WTC11 (cell line): ENCODE data around the gene ADGRV1. TPM values are rescaled to one million over a fixed set of nuclear protein-coding genes. Genes with fewer than 3 reads are reported as not detected.

ENCODE experiments used
- ATAC-seq: fragments of 200-7000 bp; cut with Tn5 transposase; 2 replicates; pipeline ENCODE4 v1.10.0; 2021; ENCODE audit warnings: mild to moderate bottlenecking, moderate library complexity
- CTCF ChIA-PET: fragments of 300-600 bp; sonication (Branson Sonifier 250); formaldehyde crosslinking; loops from one replicate; lab custom pipeline; 2021; ENCODE audit warnings: antibody characterized with exemption; lab: Charles Lee
- POLR2A ChIA-PET: fragments of 350-600 bp; sonication (Branson Sonifier 250); formaldehyde crosslinking; loops from one replicate; lab custom pipeline; 2021; ENCODE audit warnings: antibody characterized with exemption; lab: Charles Lee
- DNase-seq: peaks from one replicate; pipeline ENCODE4 v3.0.0; 2021; ENCODE audit warnings: low spot score
- H3K27ac Mint-ChIP-seq: 2 replicates; pipeline ENCODE4 v1.8.0; 2021; ENCODE audit warnings: mixed read lengths
- H3K27me3 Mint-ChIP-seq: 2 replicates; pipeline ENCODE4 v1.8.0; 2021; ENCODE audit warnings: low read depth, mild to moderate bottlenecking, moderate library complexity, mixed read lengths
- H3K36me3 Mint-ChIP-seq: 2 replicates; pipeline ENCODE4 v1.8.0; 2021; ENCODE audit warnings: mixed read lengths
- H3K4me1 Mint-ChIP-seq: 2 replicates; pipeline ENCODE4 v1.8.0; 2022; ENCODE audit warnings: mixed read lengths
- H3K4me3 Mint-ChIP-seq: 2 replicates; pipeline ENCODE4 v1.8.0; 2021; ENCODE audit warnings: mild to moderate bottlenecking, moderate library complexity, mixed read lengths
- H3K9me3 Mint-ChIP-seq: 2 replicates; pipeline ENCODE4 v1.8.0; 2021; ENCODE audit warnings: mixed read lengths
- AFF4 ChIP-seq: sonication (generic); formaldehyde crosslinking; IDR thresholded peaks from 2 replicates; pipeline ENCODE4 v1.8.1; 2023; ENCODE audit warnings: mild to moderate bottlenecking, missing genetic modification reagents, borderline replicate concordance
- AR ChIP-seq: fragments of 250-450 bp; sonication (Bioruptor Pico); IDR thresholded peaks from 2 replicates; pipeline ENCODE4 v1.9.0; 2021; ENCODE audit warnings: mild to moderate bottlenecking
- CDX4 ChIP-seq: fragments of 250-450 bp; sonication (Bioruptor Pico); IDR thresholded peaks from 2 replicates; pipeline ENCODE4 v1.9.0; 2021; ENCODE audit warnings: moderate library complexity, mild to moderate bottlenecking, inconsistent platforms, borderline replicate concordance
- E2F5 ChIP-seq: sonication (generic); formaldehyde crosslinking; IDR thresholded peaks from 2 replicates; pipeline ENCODE4 v1.8.1; 2022; ENCODE audit warnings: mild to moderate bottlenecking, moderate library complexity, missing genetic modification reagents
- FOXP4 ChIP-seq: sonication (generic); formaldehyde crosslinking; IDR thresholded peaks from 2 replicates; pipeline ENCODE4 v1.8.0; 2022; ENCODE audit warnings: mild to moderate bottlenecking, missing genetic modification reagents
- IRF1 ChIP-seq: sonication (generic); formaldehyde crosslinking; IDR thresholded peaks from 2 replicates; pipeline ENCODE4 v1.8.0; 2023; ENCODE audit warnings: missing genetic modification reagents
- JUN ChIP-seq: sonication (generic); formaldehyde crosslinking; IDR thresholded peaks from 2 replicates; pipeline ENCODE4 v1.8.0; 2023; ENCODE audit warnings: mild to moderate bottlenecking, missing genetic modification reagents
- MXD4 ChIP-seq: fragments of 250-450 bp; sonication (Bioruptor Pico); IDR thresholded peaks from 2 replicates; pipeline ENCODE4 v1.8.0; 2021; ENCODE audit warnings: mild to moderate bottlenecking, moderate library complexity, borderline replicate concordance
- MYBL2 ChIP-seq: sonication (generic); formaldehyde crosslinking; IDR thresholded peaks from 2 replicates; pipeline ENCODE4 v1.8.1; 2023; ENCODE audit warnings: mild to moderate bottlenecking, moderate library complexity, missing genetic modification reagents
- NFATC4 ChIP-seq: fragments of 250-450 bp; sonication (Bioruptor Pico); IDR thresholded peaks from 2 replicates; pipeline ENCODE4 v1.9.0; 2021; ENCODE audit warnings: mild to moderate bottlenecking
- RORB ChIP-seq: fragments of 250-450 bp; sonication (Bioruptor Pico); IDR thresholded peaks from 2 replicates; pipeline ENCODE4 v1.9.0; 2021; ENCODE audit warnings: mild to moderate bottlenecking
- SOX15 ChIP-seq: fragments of 250-450 bp; sonication (Bioruptor Pico); IDR thresholded peaks from 2 replicates; pipeline ENCODE4 v1.9.0; 2021; ENCODE audit warnings: mild to moderate bottlenecking
- TEAD1 ChIP-seq: sonication (generic); formaldehyde crosslinking; IDR thresholded peaks from 2 replicates; pipeline ENCODE4 v1.8.0; 2022; ENCODE audit warnings: mild to moderate bottlenecking, missing genetic modification reagents
- ZMAT4 ChIP-seq: fragments of 250-450 bp; sonication (Bioruptor Pico); IDR thresholded peaks from 2 replicates; pipeline ENCODE4 v1.9.0; 2021; ENCODE audit warnings: mild to moderate bottlenecking
- ZNF396 ChIP-seq: fragments of 250-450 bp; sonication (Bioruptor Pico); IDR thresholded peaks from 2 replicates; pipeline ENCODE4 v1.8.0; 2021; ENCODE audit warnings: mild to moderate bottlenecking, moderate library complexity, borderline replicate concordance
- ZNF532 ChIP-seq: fragments of 250-450 bp; sonication (Bioruptor Pico); IDR thresholded peaks from 2 replicates; pipeline ENCODE4 v1.9.0; 2021; ENCODE audit warnings: mild to moderate bottlenecking, borderline replicate concordance
- total RNA-seq: library from RNA; stranded (reverse); gene quantifications from 3 replicates; pipeline ENCODE4 v1.2.3, GENCODE V29; 2021

Gene ADGRV1
- total RNA-seq, 1 experiment from 2014 or later = 74.5 TPM

GRCh38 chr5:91061094-91061493, 502.5 kb downstream of the ADGRV1 start:
- Mint-ChIP-seq H3K36me3 (no peaks in the 10 kb centered on the region), H3K9me3 (no peaks in the 10 kb centered on the region), H3K4me3 (no peak overlapping the region), H3K27me3 (no peaks in the 10 kb centered on the region), H3K4me1 (peaks cover 28% of the 10 kb centered on the region), H3K27ac (no peak overlapping the region)
- TF ChIP-seq AR (no peak), TEAD1 (CRISPR knock-in tag) (no peak), JUN (no peak), CDX4 (CRISPR knock-in tag) (no peak), AFF4 (CRISPR knock-in tag) (no peak), MXD4 (CRISPR knock-in tag) (no peak), NFATC4 (CRISPR knock-in tag) (no peak), SOX15 (CRISPR knock-in tag) (no peak), IRF1 (CRISPR knock-in tag) (no peak), RORB (CRISPR knock-in tag) (no peak), E2F5 (no peak), ZNF396 (no peak), ZMAT4 (CRISPR knock-in tag) (no peak), FOXP4 (CRISPR knock-in tag) (no peak), ZNF532 (CRISPR knock-in tag) (no peak), MYBL2 (CRISPR knock-in tag) (no peak)
- no peak for DNase-seq
- ATAC-seq = no peak
- ChIA-PET POLR2A (no interaction called here), CTCF (no interaction called here)
